Stimulated activated CD4-positive, alpha-beta T cell treated with anti-CD3 and anti-CD28 coated beads, TNF-alpha, amount 100 ng/mL, for 48 hours (primary cell): Measurements from ENCODE around the gene FAM237B.

ENCODE experiments used
- DNase-seq, 3 donors: peaks; one replicate each; pipeline ENCODE4 v3.0.0-alpha.2; 2020; ENCODE audit warnings: low read depth in 3 of 3

Gene FAM237B

DNA sequence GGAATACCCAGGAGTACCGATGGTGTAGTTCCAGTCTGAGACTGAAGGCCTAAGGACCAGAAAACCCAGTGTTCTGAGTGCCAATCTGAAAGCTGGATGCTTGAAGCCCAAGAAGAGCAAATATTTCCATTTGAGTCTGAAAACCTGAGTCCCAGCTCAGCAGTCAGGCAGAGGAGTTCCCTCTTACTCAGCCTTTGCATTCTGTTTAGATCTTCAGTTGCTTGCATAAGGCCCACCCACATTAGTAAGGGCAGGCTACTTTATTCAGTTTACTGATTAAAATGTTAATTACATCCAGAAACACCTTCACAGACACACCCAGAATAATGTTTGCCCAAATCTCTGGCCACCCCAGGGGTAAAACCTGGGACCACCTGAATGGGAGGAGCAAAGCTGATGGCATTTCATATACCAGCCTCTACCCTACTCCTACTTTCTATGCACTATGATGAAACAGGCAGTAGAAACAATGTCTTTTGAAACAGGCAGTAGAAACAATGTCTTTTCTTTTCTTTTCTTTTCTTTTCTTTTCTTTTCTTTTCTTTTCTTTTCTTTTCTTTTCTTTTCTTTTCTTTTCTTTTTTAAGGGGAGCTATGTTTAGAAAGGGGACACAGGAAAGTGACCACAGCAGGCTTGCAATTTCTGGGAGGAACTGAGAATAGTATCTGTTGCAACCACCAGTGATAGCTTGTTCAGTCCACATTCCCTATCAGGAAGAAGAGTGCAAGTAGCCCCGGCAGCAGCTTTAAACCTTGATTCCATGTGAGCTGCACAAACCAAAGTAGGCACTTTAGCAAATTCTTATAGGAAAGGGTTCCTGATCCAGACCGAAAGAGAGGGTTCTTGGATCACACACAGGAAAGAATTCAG, 30.6 kb downstream of the FAM237B start:
- DNase-seq, result no peak

DNA sequence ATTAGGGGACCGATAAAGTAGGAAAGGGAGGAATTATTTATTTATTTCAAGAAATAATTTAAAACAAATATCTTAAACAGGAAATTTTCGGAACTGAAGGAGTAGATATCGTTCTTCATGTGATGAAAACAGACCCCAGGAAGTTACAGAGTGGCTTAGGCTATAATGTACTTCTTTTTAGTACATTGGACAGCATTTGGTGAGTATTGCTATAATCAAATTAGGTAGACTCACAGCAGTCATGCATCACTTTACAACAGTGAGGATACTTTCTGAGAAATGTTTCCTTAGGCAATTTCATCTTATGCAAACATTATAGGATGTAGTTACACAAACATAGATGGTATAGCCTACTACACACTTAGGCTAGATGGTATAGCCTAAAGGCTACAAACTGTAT, 33.0 kb downstream of the FAM237B start:
- no peak for DNase-seq

DNA sequence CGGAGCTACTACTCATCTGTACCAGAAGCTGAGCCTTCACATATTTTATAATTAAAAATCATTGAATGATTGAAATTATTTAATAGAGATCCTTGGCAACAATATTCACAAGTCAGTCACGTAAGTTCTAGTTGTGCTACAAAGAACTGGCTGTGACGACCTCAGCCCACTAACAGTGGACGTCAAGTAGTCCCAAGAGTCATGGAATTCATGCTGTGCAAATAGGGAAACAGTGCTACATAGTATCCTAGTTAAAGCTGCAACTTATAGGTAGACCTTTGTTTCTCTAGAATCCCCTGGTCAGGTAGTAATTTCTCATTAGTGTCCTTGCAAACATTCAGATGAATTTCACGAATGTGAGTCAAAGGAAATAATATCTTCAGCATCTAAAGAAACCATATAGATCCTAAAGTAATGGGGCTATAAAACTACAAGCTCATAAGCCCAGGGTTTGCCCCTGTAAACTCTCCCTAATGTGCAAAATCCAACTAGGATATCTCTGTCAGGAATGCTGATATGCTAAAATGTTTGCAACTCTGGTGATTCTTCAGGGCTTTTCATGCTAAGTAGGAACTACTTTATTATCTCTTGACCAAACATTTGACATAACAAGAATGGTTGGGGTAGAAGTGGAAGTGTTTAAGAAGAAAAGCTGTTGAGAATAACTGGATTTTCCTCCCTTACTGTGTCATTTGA, 44.9 kb downstream of the FAM237B start:
- DNase-seq, result no peak

DNA sequence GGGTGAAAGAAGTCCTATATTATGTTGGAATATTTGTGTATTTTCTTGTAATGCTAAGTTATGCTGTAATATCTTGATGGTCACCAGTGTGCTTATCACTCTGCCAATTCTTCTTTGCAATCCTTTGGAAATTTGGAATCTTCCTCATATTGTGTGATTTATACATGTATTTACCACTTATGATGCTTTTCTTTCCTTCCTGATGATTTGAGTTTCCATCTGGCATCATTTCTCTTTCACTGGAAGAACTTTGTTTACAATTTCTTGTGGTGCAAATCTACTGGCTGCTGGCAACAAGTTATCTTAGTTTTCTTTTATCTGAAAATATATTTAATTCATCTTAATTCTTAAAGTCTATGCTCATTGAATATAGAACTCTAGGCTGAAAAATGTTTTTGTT, 46.9 kb downstream of the FAM237B start:
- DNase-seq, result no peak

DNA sequence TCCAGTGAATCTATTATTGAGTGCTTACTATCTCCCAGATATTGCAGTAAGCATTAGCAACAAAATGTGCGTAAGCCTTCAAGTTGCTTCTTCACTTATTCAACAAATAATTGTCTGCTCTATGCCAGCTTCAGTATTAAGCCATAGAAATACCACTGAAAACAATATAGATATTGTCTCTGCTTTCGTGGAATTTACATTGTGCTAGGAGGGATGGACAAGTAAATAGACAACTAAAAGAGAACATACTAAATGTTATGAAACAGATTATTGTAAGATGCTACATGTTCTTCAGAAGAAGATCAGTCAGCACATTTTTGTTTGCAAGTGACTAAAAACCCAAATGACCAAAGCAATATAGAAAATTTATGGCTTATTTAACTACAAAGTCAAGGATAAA, 48.9 kb downstream of the FAM237B start:
- no peak for DNase-seq

DNA sequence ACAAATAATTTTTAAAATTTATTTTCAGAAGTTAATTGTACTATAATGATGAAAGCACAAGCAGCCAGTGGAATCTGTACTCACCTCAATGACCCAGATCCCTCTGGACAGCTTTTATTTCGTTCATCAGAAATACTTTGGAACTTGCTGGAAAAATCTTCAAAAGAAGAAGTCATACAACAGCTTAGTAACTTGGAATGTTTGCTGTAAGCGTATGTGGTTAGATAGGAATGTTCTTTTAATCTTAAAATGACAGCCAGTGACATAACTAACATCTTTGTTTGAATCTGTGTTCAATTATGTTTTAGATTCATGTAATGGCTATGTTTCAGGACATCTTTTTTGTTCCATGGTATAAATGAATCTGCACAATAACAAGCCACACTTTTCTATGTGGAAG, 49.4 kb downstream of the FAM237B start:
- DNase-seq, result no peak

DNA sequence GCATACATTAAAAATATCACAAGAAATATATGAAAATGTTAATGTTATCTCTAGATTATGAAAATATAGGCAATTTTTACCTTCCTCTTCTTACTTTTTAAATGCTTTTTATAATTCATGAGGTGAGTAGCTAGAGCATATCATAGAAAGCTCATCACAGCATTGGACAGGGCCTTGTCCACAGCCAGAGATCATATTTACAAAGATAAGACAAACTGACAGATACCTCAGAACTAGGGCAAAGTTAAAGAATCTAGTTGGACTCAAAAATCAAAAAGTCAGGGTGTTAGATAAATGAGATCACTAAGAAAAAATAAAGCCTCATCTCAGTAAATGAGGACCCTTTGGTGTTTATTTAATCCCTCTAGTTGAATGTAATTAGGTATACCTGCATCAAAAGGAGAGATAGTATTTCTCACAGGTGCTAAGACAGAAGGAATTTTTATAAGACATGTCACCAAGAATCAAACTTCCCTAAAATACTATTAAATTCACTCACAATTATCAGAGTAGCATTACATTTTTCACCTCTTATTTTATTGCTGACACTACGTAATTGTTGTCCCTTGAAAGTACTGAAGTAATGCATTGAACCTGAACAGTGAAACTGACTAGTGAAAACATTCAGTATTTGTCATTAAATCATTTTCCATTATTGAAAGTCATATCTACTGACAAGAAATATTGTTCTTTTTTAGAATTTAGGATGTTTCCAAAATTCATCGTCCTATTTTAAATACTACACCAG, 50.5 kb downstream of the FAM237B start:
- no peak for DNase-seq

DNA sequence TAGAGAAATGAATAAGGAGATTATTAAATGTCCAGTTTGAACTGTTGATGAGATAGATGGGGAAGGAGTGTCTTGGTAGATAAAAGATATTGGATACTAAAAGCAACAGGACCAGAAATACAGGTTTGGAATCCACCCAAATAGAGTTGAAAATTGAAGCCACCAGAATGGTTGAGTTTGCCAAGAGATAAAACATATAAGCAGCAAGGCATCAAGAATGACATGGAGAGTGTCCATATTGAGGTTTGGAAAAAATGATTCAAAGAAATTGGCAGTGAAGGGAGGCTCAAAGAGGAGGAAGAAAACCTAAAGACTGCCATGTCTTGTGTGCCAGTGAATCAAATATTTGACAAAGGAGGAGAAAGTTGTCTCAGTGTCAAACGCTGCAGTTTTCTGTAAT, 51.9 kb downstream of the FAM237B start:
- DNase-seq, result no peak

DNA sequence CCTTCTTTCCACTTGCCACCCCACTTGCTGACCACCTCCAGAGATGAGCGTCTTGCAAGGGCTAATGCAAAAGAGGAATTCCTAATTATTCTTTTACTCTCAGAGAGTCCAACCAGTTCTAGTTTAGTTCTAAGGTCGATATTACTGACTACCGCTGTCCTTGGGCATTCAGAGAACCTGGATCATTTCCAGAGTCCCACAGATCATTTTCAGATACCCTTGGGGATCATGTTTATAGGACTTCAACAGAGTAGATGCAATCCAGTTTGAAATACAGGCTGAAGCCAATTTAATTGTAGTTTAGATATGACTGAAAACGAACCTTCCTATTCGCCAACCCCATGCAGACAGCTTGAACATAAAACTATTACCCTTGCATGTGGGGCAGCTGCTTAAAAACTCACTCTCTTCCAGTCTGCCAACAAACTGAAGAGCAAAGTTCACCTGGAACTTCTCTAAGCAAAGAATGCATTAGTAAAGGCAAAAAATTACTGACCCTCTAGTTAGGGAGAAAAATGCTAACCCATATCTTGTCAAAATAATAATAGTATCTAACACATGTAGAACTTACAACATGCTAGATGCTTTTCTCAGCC, 53.7 kb downstream of the FAM237B start:
- no peak for DNase-seq

DNA sequence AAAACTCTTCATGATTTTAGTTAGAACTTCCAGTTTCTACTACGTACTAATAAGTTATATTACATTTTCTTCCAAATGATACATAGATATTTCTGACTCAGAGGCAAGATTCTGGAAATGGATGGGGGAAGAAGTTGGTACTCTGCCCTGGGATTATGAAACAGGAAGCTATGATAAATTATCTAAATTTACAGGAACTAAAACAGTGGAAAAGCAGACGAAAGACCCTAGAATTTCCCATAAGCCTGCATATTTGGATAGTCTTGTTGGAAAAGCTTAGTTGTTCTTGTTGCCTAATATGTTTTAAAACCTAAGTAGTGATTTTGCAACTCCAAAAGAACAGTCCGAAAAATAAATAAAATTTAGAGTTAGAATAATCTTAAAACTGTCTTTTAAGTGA, 54.3 kb downstream of the FAM237B start:
- no peak for DNase-seq
